ENCODE results near the gene RGS16.

RGS16 gene

GRCh38 chr1:182629499-182630096 is 25.4 kb upstream of the RGS16 start:
- DNase-seq (ENCODE audit: low read depth in 2 of 2), result peak; percentile 59 to 62

- DNase-seq (ENCODE audit: low read depth in 2 of 2), result no peak
These were observed 24.9 kb upstream of the RGS16 start for GRCh38 chr1:182629080-182629479.

GRCh38 chr1:182628657-182629056 is 24.5 kb upstream of the RGS16 start:
- no peak for DNase-seq (ENCODE audit: low read depth in 2 of 2)

- no peak for DNase-seq (ENCODE audit: low read depth in 2 of 2)
These were observed 23.4 kb upstream of the RGS16 start for GRCh38 chr1:182627622-182628021.

GRCh38 chr1:182626527-182626926 is 22.3 kb upstream of the RGS16 start:
- no peak for DNase-seq (ENCODE audit: low read depth in 2 of 2)

GRCh38 chr1:182625719-182626504 is 21.7 kb upstream of the RGS16 start:
- DNase-seq (ENCODE audit: low read depth in 2 of 2), result no peak

- no peak for DNase-seq (ENCODE audit: low read depth in 2 of 2)
These were observed 20.8 kb upstream of the RGS16 start for GRCh38 chr1:182625024-182625423.

GRCh38 chr1:182624577-182624976 is 20.4 kb upstream of the RGS16 start:
- DNase-seq (ENCODE audit: low read depth in 2 of 2), result no peak

- no peak for DNase-seq (ENCODE audit: low read depth in 2 of 2)
These were observed 18.8 kb upstream of the RGS16 start for GRCh38 chr1:182622901-182623528.

GRCh38 chr1:182621906-182622305 is 17.7 kb upstream of the RGS16 start:
- DNase-seq (ENCODE audit: low read depth in 2 of 2), result no peak

GRCh38 chr1:182620924-182621585 is 16.9 kb upstream of the RGS16 start:
- DNase-seq (ENCODE audit: low read depth in 2 of 2), result no peak

GRCh38 chr1:182617734-182618351 is 13.7 kb upstream of the RGS16 start:
- no peak for DNase-seq (ENCODE audit: low read depth in 2 of 2)

- DNase-seq (ENCODE audit: low read depth in 2 of 2), result no peak
These were observed 12.8 kb upstream of the RGS16 start for GRCh38 chr1:182617014-182617429.

- DNase-seq (ENCODE audit: low read depth in 2 of 2), result peak; percentile 71 to 79
These were observed 12.2 kb upstream of the RGS16 start for GRCh38 chr1:182616130-182617013.

GRCh38 chr1:182615468-182616129 is 11.4 kb upstream of the RGS16 start:
- no peak for DNase-seq (ENCODE audit: low read depth in 2 of 2)

- peak in 1 of 2 donors; percentile 54 for DNase-seq (ENCODE audit: low read depth in 2 of 2)
These were observed 10.7 kb upstream of the RGS16 start for GRCh38 chr1:182614796-182615454.

GRCh38 chr1:182611787-182612186 is 7.6 kb upstream of the RGS16 start:
- DNase-seq (ENCODE audit: low read depth in 2 of 2), result no peak

- DNase-seq (ENCODE audit: low read depth in 2 of 2), result no peak
These were observed 7.1 kb upstream of the RGS16 start for GRCh38 chr1:182611326-182611725.

GRCh38 chr1:182610606-182611194 is 6.5 kb upstream of the RGS16 start:
- DNase-seq (ENCODE audit: low read depth in 2 of 2), result no peak

All from stimulated activated CD8-positive, alpha-beta memory T cell treated with anti-CD3 and anti-CD28 coated beads, Interleukin-15, amount 100 ng/mL, for 4 hours (primary cell).